ENCODE measurements around the gene FNDC3B. TPM values are rescaled to one million over a fixed set of nuclear protein-coding genes. Genes with fewer than 3 reads are reported as not detected.

The FNDC3B gene
- total and polyA plus RNA-seq, 9 of the 15 experiments (the other 6 are each of a cell fraction or from before 2014, with no cell fraction given): 7.0 to 35.8 (median 16.2) TPM

- CTCF ChIA-PET (ENCODE audit: low intra/inter-chr PET ratio): no interaction called here
- Histone ChIP-seq H3K4me3 (no peak overlapping the region), H2AFZ (ENCODE audit: low read depth, low read length) (no peak overlapping the region), H3K9ac (ENCODE audit: insufficient read depth in 1 of 2, low read depth in 2 of 2, low read length in 2 of 2) (no peak overlapping the region), H3K27me3 (ENCODE audit: control insufficient read depth in 2 of 2, insufficient read depth in 2 of 2, low read length in 2 of 2) (no peaks in the 10 kb centered on the region), H3K4me1 (replicated peaks in 1 of 2; ENCODE audit: control insufficient read depth in 2 of 2, insufficient read depth in 2 of 2, low read length in 2 of 2) (peaks cover 11 to 13% of the 10 kb centered on the region in 2 experiments; a peak in 4 of 5 replicates), H3K27ac (ENCODE audit: extremely low read depth, low read depth, low read length) (no peak overlapping the region), H3K9me3 (replicated peaks; ENCODE audit: control insufficient read depth, insufficient read depth, low read depth, low read length) (no peaks in the 10 kb centered on the region), H3K4me2 (ENCODE audit: insufficient read depth, low read length) (no peak overlapping the region), H3K79me2 (ENCODE audit: control insufficient read depth, insufficient read depth, low read length) (peaks cover 26% of the 10 kb centered on the region), H3K36me3 (ENCODE audit: control insufficient read depth, insufficient read depth, low read length) (peaks cover 2% of the 10 kb centered on the region; the same call in 1 of the 3 replicates), H3K9me1 (ENCODE audit: control insufficient read depth, insufficient read depth, low read length) (no peaks in the 10 kb centered on the region), H4K20me1 (replicated peaks; ENCODE audit: control insufficient read depth, insufficient read depth, low read length) (no peaks in the 10 kb centered on the region; the same call in 1 of the 2 replicates)
- intact Hi-C loops (cut with micrococcal nuclease): no loop called here
- no TSS peak for BruUV-seq (replicated peaks)
- WGBS (ENCODE audit: insufficient coverage, low coverage, missing lambda C conversion rate): 50% methylated on average over 4 of the region's 4 CpGs
- ATAC-seq: no peak
- in situ Hi-C loops (cut with MboI): no loop called here
- peak in 1 of 4 experiments; percentile 8 for DNase-seq (ENCODE audit: extremely low read depth in 1 of 4, low spot score in 3 of 4)
- POLR2A ChIA-PET: interaction anchor here (0.7 to 0.9 kb wide), 2 partner anchors 8 to 11 kb away, joined by 3 to 4 read pairs; no protein-coding TSS in a partner anchor
- TF ChIP-seq CBX1 (IDR thresholded peaks at IDR 0.05; ENCODE audit: low read depth) (no peak), NELFE (IDR thresholded peaks at IDR 0.05; ENCODE audit: insufficient read depth, insufficient read length) (no peak), ZBTB5 (IDR thresholded peaks at IDR 0.05) (no peak), ZNF79 (CRISPR knock-in tag; IDR thresholded peaks at IDR 0.05; ENCODE audit: low read depth) (0 out of 2 replicates have a peak, but pooled peaks have one; percentile 10), HBP1 (CRISPR knock-in tag; IDR thresholded peaks at IDR 0.05) (no peak), NFIC (IDR thresholded peaks at IDR 0.05) (no peak), PBX2 (CRISPR knock-in tag; IDR thresholded peaks at IDR 0.05; ENCODE audit: low read depth) (no peak), PBX2 (tag; conservative IDR thresholded peaks at IDR 0.05; ENCODE audit: low read depth) (no peak), MAX (CRISPR knock-in tag; IDR thresholded peaks at IDR 0.05) (no peak), ETV1 (tag; conservative IDR thresholded peaks at IDR 0.05; ENCODE audit: low read depth) (no peak), ATF3 (IDR thresholded peaks at IDR 0.05) (peak; percentile 33), ATF3 (CRISPR knock-in tag; conservative IDR thresholded peaks at IDR 0.05) (no peak), TBP (optimal IDR thresholded peaks at IDR 0.05; ENCODE audit: low read depth, low read length) (no peak)
- FAIRE-seq: no peak
These were observed 171.0 kb downstream of the FNDC3B start for GRCh38 chr3:172210355-172210754.
